LHCN-M2 (cell line): ENCODE data around the gene KCTD7. TPM values are rescaled to one million over a fixed set of nuclear protein-coding genes. Genes with fewer than 3 reads are reported as not detected.
"Not testable (repeated sequence)": the region's sequence is repeated elsewhere in the genome, so short reads cannot be mapped to it uniquely, and the experiment has no call there.

Experiments
- DNase-seq: peaks from one replicate; pipeline ENCODE4 v3.0.0-alpha.2; 2012; ENCODE audit warnings: low read depth
- polyA plus RNA-seq: library from polyadenylated mRNA; unstranded; fragments of >200 nt; gene quantifications from one replicate; pipeline ENCODE4 v1.2.1, GENCODE V29; 2012; ENCODE audit warnings: missing spikeins
- total RNA-seq: library from RNA; depleted of rRNA; stranded (reverse); fragments of >200 nt; gene quantifications from 2 replicates; pipeline ENCODE4 v1.2.3, GENCODE V29; 2014; rRNA removed

KCTD7 gene
- total RNA-seq: 9.1 and 11.3 TPM in 2 replicates
- 10.4 TPM for polyA plus RNA-seq

DNA sequence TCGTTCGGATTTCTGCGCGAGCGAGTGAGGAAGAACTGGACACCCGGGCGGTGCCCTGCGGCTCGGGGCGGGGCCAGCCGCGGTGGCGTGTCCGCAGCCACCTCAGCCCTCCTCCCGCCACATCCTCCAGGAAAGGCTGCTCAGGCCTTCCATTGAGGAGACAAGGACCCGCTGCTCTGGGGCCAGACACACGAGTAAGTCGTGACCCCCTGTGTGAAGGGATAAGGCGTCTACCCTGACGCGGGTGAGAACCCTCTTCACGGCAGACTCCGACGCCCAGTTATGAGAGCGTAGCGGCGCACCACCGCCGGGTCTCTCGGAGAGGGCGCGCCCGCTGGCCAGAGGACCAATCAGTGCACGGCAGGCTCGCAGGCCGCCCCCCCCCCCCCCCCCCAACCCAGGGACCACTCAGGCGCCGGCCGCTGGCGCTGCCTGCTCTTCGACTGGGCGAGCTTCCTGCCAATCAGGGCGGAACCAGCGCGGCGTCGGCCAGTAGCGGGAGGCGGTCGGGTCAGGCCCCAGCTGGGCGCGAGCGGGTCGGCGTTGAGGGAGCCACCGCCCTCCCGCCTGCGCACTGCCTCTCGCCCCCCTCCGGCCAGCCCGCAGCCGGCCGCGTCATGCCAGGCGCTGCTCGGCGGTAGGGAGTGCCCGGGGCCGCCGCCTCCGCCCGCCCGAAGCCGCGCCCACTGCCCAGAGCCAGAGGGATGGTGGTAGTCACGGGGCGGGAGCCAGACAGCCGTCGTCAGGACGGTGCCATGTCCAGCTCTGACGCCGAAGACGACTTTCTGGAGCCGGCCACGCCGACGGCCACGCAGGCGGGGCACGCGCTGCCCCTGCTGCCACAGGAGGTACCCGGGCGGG lies at the start of gene KCTD7:
Gene KCTD7 (plus strand): TSS at position 521 of the 861 bp plus-strand sequence. CDS start 184 bp downstream, at position 705.
- peak; percentile 99 for DNase-seq

DNA sequence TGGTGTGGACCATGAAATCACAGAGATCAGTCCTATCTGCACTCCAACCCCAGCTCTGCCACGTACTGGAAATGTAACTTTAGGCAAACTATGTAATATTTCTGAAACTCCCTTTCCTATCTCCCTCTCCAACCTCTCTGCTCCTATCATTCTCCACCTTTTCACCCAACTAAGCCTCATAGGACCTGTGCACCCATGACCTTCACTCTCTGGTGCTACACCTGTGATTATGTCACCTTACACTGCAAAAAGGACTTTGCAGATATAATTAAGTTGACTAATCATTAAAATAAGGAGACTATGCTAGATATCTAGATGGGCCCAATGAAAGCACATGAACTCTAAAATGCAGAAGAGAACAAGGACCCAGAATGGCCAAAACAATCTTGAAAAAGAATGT lies 48.3 kb upstream of the KCTD7 start:
- DNase-seq: not testable (repeated sequence)

DNA sequence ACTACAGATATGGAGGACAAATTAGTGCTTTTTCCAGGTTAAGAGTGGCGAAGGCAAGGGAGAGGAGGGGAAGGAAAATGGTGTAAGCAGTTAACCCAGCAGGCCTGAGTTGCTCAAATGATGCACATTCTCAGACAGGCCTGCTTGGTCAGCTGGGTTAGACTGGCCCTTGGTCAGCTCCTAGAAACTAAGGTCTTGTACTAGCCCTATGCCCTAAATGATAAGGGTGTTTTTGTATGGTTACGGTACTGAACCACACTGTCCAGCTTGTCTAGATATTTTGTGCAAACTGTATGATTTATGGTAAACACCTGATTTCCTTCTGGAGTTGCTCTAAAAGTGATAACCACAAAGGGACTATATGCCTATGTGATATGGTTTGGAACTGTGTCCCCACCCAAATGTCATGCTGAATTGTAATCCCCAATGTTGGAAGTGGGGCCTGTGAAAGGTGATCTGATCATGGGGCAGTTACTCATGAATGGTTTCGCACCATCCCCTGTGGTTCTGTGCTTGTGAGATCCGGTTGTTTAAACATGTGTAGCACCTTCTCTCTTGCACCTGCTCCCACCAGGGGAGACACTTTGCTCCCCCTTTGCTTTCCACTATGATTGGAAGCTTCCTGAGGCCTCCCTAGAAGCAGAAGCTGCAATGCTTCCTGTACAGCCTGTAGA lies 45.7 kb upstream of the KCTD7 start:
- not testable (repeated sequence) for DNase-seq

DNA sequence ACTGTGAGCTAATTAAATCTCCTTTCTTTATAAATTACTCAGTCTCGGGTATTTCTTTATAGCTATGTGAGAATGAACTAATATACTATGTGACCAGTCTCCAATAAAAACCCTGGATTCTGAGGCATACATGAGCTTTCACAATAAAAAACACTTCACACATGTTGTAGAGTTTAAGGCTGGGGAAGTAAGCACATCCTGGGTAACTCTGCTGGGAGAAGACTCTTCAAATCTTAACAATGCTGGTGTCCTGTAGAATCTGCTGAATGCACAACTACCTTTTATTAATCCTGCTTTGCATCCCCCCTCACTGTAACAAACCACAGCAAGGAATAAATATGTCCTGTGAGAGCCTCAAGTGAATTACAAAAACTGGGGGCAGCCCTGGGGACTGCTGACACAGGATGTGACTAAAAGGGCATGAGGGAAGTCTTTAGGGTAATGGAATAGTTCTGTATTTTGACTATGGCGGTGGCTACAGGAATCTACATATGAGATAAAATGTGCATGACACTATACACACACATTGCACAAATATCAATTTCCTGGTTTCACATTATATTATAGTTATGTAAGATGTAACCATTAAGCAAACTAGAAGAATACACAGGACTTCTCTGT lies 45.1 kb upstream of the KCTD7 start:
- DNase-seq: no peak

DNA sequence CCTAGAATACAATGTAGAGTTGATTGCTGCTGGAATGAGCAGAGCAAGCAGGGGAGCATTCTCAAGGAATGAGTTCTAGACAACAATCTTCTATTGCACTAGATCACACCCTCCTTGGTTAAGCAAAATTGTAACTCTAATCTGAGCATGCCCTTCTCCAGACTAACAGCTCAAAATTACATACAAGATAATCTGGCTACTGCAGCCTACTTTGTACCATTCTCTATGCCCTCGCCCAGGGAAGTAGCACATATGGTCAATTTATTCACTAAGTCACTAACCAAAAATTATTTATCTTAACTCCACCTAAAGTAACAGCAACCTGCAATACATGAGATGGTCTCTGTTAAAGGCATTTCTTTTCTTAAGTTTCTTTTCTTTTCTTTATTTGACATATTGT lies 42.5 kb upstream of the KCTD7 start:
- DNase-seq: no peak

DNA sequence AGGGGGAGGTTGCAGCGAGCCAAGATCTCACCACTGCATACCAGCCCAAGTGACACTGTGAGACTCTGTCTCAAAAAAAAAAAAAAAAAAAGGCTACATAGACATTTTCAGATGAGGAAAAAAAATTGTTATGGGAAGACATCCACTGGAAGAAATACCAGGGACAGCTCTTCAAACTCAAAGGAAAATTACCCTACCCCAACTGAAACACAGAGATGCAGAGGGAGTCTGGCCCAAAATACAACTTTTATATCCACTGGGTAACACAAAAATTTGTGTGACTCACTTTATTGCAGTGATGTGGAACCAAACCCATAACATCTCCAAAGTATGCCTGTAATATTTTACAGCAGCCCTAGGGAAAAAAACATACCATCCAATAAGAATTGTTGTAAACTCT lies 40.5 kb upstream of the KCTD7 start:
- DNase-seq: not testable (repeated sequence)

DNA sequence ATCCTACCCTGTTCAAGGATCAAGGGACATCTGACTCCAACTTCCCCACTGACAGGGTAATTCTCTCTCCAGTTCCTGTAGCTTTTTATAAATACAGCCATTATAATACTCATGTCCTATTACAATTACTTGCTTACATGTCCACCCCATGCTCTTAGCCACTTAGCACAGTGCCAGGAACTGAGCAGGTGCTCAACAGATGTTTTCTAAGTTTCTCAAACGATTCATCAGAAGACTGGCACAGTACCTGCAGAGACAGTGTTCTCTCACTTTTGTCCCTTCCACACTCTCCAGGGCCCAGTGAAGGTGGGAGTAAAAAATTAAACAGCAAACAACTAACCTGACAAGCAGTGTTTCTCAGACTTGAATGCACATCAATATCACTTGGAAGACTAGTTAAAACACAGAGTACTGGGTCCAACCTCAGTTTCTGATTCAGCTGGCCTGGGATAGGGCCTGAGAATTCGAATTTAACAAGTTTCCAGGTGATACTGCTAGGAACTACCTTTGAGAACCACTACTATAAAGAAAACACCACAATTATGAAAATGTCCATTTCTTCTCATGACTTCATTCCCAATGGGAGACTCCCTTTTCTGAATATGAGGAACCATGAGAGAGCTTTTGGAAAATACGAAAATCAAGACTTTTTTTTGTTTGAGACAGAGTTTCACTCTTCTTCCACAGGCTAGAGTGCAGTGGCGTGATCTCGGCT lies 39.7 kb upstream of the KCTD7 start:
- peak; percentile 12 for DNase-seq

DNA sequence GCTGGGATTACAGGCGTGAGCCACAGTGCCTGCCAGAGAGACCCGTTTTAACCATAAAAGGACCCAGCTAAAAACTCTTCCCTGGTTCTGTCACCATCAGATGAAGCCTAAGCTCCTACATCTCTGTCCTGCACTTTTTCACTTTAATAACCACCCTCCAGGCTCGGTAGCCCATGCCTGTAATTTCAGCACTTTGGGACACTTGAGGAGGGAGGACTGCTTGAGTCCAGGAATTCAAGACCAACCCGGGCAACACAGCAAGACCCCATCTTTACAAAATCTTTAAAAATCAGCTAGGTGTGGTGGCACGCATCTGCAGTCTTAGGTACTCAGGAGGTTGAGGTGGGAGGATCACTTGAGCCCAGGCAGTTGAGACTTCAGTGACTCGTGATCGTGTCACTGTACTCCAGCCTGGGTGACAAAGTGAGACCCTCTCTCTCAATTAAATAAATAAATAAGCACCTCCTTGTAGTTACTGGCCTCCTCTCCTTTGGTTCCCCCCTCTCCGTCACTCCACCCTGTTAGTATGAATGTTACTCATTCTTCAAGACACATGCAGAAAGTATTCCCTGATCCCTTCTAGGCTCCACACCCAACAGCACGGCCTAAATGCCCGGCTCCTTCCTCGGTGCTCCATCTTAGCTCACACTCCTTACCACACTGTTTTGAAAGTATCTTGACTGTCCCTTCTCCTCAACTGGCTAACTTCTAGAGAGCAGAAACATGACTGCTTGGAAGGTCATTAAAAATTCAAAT lies 38.2 kb upstream of the KCTD7 start:
- peak; percentile 51 for DNase-seq

DNA sequence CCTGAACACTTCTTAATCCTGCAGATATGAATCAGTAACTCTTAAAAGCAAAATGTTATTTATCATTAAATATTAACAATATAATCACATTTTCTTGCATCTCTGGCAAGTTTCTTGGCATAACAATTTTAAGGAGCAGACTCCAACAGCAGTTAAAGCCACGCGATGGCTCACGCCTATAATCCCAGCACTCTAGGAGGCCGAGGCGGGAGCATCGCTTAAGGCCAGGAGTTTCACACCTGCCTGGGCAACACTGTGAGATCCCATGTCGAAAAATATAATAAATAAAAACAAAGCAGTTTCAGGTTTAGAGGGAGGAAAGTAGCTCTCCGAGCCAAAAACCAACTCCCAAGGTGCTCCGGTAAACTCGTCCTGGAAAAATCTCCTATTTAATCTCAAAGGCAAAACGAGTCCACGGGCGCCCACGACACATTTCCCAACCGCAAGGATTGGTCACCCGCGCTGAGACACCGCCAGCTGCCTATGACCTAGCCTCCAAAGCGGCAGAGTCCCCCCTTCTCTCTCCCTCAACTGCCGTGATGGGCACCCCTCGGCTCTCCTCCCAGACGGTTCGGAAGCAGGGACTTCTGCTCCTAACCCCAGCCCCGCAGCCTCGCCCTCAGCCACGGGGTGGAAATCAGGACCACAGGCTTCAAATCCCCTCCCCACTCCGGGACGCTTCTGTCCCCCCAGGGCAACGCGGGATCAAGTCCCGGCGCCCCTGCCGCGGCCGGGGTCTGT lies 37.5 kb upstream of the KCTD7 start:
- DNase-seq: peak; percentile 25

DNA sequence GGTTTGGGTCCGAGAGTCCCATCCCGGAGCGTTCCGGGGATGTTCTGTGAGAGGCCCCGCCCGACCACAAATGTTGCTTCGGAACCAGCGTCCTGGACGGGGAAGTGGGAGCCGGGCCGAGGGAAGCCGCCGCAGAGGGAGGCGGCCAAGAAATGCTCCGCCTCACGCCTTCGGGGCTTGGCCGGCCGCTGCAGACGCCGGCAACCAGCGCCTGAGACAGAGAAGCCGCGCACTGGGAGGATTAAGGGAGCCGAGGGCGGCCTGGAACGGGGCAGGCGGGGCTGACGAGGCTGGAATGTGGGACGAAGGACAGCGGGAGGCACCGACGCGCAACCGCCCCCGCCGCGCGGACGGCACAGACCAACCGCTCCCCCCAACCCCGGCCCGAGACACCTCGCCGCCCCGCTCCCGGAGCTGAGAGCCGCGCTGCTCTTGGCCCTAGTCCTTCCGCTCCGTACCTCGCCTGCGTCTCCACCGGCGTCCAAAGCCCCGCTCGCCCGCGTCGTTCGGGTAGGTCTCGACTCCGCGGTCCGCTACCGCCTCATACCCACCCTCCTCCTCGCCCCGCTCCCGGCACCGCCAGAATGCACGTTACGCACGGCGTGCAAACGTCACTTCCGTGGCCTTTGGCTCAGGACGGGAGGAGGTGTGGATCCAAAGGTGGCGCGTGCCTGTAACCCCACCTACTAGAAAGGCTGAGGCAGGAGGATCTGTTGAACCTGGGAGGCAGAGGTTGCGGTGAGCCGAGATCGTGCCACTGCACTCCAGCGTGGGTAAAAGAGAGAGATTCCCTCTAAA lies 36.7 kb upstream of the KCTD7 start:
- peak; percentile 90 for DNase-seq

DNA sequence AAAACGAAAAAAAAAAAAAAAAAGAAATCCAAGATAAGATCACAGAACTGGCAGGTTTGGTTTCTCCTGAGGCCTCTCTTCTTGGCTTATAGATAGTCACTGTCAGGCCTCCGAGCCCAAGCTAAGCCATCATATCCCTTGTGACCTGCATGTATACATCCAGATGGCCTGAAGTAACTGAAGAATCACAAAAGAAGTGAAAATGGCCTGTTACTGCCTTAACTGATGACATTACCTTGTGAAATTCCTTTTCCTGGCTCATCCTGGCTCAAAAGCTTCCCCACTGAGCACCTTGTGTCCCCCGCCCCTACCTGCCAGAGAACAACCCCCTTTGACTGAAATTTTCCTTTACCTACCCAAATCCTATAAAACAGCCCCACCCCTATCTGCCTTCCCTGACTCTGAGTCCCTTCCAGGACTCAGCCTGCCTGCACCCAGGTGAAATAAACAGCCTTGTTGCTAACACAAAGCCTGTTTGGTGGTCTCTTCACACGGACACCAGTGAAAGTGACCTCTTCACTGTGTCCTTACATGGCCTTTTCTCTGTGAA lies 36.0 kb upstream of the KCTD7 start:
- DNase-seq: not testable (repeated sequence)

DNA sequence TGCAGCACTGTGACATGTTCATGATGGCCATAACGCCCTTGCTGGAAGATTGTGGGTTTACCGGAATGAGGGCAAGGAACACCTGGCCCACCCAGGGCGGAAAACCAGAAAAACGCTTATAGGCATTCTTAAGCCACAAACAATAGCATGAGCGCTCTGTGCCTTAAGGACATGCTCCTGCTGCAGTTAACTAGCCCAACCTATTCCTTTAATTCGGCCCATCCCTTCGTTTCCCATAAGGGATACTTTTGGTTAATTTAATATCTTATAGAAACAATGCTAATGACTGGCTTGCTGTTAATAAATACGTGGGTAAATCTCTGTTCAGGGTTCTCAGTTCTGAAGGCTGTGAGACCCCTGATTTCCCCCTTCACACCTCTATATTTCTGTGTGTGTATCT lies 34.6 kb upstream of the KCTD7 start:
- not testable (repeated sequence) for DNase-seq

DNA sequence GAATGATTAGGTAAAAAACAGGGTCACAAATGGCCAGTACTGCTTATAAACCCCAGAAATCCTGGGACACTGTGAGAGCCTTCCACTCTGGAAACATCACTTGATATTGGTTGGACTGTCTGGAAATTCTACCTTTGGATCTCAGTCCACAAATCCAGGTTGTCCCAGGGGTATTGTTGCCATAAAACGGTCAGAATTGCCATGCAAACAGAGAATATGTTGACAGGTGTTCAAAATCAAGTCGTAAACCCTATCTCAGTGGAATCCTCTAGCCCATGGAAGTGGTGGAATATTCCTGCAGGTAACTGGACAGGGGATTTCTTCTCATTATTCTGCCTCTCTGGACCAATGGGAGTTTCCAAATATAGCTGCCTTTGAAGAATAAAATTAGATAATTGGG lies 31.2 kb upstream of the KCTD7 start:
- no peak for DNase-seq

DNA sequence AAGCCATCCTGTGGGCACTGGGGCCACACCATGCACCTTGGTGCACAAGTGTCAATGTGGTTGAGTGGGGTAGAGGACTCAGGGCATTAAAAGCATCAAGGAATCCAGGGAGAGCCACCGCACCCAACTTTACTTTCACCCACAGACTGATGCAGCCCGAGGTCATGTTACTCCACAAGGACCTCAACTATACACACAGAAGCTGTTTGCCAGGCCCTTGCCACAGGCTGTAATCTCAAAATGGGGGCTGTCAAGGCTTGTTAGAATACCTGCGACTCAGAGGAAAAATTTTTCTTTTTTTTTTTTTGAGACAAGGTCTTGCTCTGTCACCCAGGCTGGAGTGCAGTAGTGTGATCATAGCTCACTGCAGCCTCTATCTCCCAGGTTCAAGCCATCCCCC lies 26.5 kb upstream of the KCTD7 start:
- DNase-seq: no peak

DNA sequence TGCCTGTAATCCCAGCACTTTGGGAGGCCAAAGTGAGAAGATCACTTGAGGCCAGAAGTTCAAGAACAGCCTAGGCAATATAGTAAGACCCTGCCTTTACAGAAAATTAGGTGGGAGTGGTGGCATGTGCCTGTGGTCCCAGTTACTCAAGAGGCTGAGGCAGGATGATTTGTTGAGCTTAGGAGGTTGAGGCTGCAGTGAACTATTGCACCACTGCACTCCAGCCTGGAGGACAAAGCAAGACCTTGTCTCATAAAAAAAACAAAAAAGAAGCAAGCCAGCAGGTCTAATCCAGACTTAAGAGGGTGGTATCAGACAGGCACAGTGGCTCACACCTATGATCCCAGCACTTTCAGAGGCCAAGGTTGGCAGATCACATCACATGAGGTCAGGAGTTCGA lies 24.5 kb upstream of the KCTD7 start:
- no peak for DNase-seq

DNA sequence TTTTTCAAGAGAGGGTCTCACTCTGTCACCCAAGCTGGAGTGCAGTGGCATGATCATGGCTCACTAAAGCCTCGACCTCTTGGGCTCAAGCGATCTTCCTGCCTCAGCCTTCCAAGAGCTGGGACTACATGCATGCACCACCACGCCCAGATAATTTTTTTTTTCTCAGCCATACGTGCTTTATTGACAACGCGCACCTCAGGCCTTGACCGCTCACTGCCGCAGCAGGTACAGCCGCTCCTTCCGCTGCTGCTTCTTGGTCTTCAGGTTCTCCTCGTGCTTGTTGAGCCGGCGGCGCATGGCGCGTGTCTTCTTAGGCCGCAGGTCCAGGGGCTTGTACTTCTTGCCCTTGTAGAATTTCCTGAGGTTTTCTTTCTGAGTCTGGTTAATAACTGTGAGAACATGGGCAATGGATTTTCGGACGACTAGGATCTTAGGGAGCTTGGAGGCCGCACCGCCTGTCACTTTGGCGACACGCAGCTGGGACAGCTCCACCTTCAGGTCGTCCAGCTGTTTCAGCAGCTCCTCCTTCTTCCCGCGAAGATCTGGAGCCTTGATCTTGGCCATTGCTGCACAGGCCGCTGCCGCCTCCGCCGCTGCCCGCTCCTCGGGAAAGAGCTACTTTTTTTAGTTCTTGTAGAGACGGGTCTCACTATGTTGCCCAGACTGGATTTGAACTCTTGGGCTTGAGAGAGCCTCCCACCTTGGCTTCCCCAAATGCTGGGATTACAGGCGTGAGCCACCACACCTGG lies 22.0 kb upstream of the KCTD7 start:
- DNase-seq: not testable (repeated sequence)

DNA sequence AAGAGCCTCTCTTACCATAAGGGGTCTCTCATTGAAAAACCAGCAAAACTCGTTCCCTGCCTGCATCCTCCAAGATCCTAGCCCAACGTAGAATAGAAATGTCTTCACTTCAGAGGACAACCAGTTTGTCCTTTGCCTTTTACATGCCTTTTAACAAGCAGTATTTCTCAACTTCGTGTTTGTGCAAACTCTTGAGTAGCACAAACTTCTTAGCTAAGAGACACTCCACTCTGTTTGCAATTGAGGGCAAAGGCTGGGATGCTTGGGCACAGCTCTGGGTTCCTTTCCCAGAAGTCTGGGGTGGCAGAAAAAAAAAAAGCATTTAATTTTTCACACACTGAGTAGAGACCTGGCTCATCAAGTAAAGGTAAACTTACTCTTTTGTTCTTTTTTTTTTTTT lies 19.5 kb upstream of the KCTD7 start:
- DNase-seq: no peak

DNA sequence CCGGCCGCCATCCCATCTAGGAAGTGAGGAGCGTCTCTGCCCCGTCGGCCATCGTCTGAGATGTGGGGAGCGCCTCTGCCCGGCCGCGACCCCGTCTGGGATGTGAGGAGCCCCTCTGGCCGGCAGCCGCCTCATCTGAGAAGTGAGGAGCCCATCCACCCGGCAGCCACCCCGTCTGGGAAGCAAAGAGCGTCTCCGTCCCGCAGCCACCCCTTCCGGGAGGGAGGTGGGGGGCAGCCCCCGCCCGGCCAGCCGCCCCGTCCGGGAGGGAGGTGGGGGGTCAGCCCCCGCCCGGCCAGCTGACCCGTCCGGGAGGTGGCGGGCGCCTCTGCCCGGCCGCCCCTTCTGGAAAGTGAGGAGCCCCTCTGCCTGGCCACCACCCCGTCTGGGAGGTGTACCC lies 14.1 kb upstream of the KCTD7 start:
- DNase-seq: not testable (repeated sequence)
